GM18517 (cell line): ENCODE measurements around the gene MICAL1.

Experiments
- ATAC-seq: cut with Tn5 transposase; IDR thresholded peaks from one replicate; pipeline ENCODE4 v1.9.1; 2021; ENCODE audit warnings: mild to moderate bottlenecking, moderate library complexity; ENCODE audit not compliant: unreplicated experiment

MICAL1 gene

DNA sequence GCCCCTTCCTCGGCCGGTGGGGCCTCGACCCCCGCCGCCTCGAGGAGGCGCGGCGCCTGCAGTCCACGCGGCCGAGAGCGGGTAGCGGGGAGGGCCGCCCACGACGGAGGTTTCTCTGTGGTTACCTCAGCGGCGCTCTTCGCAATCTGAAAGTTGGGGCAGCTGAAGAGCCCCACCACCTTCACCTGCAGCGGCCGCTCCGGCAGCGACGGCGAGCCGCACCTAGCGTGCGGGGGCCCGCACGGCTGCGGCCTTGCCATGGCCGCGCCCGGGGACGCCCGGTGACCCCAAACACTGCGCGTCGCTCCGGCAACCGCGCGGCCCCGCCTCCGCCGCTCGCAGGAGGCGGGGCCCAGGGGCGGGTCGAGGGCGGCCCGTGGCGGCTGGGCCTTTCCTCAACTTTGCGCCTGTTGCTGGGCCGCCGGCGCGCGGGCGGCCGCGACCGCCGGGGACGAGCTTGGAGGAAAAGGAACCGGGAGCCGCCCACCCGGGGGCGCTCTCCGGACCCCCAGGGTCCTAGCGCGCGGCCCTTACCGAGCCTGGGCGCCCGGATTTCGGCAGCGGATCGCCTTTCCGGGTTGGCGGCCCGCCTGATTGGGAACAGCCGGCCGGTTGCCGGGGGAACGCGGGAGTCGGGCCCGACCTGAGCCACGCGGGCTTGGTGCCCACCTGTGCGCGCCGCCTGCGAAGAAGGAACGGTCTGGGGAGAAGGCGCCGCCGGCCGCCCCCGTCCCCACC lies 15.1 kb downstream of the MICAL1 start, which contains the start of the genes PPIL6 and SMPD2:
Gene PPIL6 (minus strand): TSS at position 298 of the 738 bp plus-strand sequence. CDS start 38 bp downstream, at position 260.
Gene SMPD2 (plus strand): TSS at position 394 of the 738 bp plus-strand sequence. CDS start 398 bp downstream, outside the sequence.
- peak; percentile 77 for ATAC-seq

- ATAC-seq, result no peak
Measured at GRCh38 chr6:109436041-109436440, 19.5 kb downstream of the MICAL1 start.

- ATAC-seq, result no peak
Measured at GRCh38 chr6:109434456-109434855, 21.1 kb downstream of the MICAL1 start.

DNA sequence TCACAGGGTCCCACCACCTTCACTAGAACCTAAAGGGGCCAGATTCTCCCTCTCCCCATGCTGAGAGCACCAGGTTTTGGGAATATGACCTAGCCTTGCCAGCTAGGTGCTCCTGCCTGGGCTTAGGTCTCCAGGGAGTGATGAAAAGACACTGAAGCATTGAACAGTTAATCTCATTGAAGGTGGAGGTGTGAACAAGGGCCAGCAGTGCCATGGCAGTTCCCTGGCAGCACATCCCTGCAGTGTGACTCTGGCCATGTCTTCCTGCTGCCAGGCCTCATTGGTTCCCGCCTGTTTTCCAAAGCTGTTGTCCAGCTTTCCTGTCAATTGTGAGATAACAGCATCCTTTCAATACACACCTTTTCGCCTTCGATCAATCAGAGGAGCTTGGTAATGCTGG lies 26.1 kb downstream of the MICAL1 start:
- no peak for ATAC-seq

GRCh38 chr6:109428889-109429477 lies 26.6 kb downstream of the MICAL1 start:
- ATAC-seq, result no peak

DNA sequence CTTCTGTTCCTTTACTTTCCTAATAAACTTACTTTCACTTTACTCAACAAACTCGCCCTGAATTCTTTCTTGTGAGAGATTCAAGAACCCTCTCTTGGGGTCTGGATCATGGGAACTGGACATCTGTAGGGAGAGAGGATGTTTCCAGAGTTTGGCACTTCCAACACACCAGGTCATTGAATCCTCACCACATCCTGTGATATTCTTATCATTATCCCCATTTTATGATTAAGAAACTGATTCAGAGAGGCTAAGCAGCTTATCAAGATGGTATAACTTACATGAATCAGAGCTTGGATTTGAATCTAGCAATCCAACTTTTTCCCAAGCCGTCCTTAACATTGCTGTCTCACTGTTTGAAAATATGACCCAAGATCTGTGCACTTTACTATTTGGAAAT lies 30.6 kb downstream of the MICAL1 start:
- ATAC-seq, result no peak

GRCh38 chr6:109421184-109421583 lies 34.4 kb downstream of the MICAL1 start:
- no peak for ATAC-seq

- ATAC-seq, result no peak
Measured at GRCh38 chr6:109420751-109421150, 34.8 kb downstream of the MICAL1 start.

GRCh38 chr6:109417646-109418045 lies 37.9 kb downstream of the MICAL1 start:
- no peak for ATAC-seq

DNA sequence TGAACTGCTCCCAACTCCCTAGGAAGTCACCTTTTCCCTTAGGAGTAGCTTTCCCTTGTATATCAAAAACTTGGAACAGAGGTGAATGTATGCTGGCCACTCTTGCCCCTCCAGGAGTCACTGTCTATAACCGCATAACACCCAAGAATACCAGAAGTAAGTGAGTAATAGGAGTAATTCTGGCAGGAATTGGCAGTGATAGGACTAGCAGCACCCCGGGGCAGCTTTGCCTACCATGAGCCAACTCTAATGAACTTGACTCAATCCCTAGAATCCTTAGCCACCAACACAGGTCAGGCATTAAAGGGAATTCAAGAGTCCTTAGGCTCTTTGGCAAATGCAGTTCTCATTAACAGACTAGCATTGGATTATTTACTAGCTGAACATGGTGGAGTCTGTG lies 44.5 kb downstream of the MICAL1 start:
- ATAC-seq, result no peak

GRCh38 chr6:109406196-109406595 lies 49.4 kb downstream of the MICAL1 start:
- ATAC-seq, result no peak

GRCh38 chr6:109397020-109397419 lies 58.6 kb downstream of the MICAL1 start:
- no peak for ATAC-seq

- ATAC-seq, result no peak
Measured at GRCh38 chr6:109396046-109396718, 59.4 kb downstream of the MICAL1 start.
